Endothelial cell of umbilical vein (primary cell): ENCODE measurements around the gene CDH20. TPM values are rescaled to one million over a fixed set of nuclear protein-coding genes. Genes with fewer than 3 reads are reported as not detected.

Source experiments
- BruUV-seq: library from RNA; stranded (reverse); fragments of 400-500 nt; replicated peaks from 2 replicates; lab custom pipeline; 2021; lab: Mats Ljungman, UMichigan
- CTCF ChIA-PET: fragments of 300-600, 350-600 bp; sonication (Branson Sonifier 250); formaldehyde crosslinking; loops from one replicate; lab custom pipeline; 2021; ENCODE audit warnings: antibody characterized with exemption, inconsistent platforms; lab: Charles Lee
- POLR2A ChIA-PET: fragments of 300-600, 350-600 bp; sonication (Branson Sonifier 250); formaldehyde crosslinking; loops from one replicate; lab custom pipeline; 2021; ENCODE audit warnings: antibody characterized with exemption, inconsistent platforms; lab: Charles Lee
- DNase-seq: peaks from one replicate; pipeline ENCODE4 v3.0.0-alpha.2; 2011; ENCODE audit warnings: low read depth, low spot score
- FAIRE-seq: peaks from 2 replicates; lab custom pipeline; 2011; peaks lifted over from hg19 to GRCh38; lab: Jason Lieb, UNC
- H2AFZ ChIP-seq: 2 replicates; pipeline ENCODE4 v1.6.0; 2012; ENCODE audit warnings: low read depth, low read length, control low read depth, inconsistent platforms
- H3K27ac ChIP-seq: 2 replicates; pipeline ENCODE4 v1.5.1; 2011; ENCODE audit warnings: low read depth, mild to moderate bottlenecking, control low read depth, low read length, moderate library complexity; ENCODE audit not compliant: insufficient read depth
- H3K27me3 ChIP-seq, 2 experiments: 2 replicates each; pipeline versions ENCODE4 v1.6.0 to v1.6.1; 2011; ENCODE audit warnings: low read length in 2 of 2, mixed read lengths in 1 of 2; ENCODE audit not compliant: control insufficient read depth in 2 of 2, insufficient read depth in 2 of 2
- H3K36me3 ChIP-seq, 2 experiments: 2 replicates in 1 of 2; 3 replicates in 1 of 2; pipeline ENCODE4 v1.5.1; 2011; ENCODE audit warnings: low read length in 2 of 2, mild to moderate bottlenecking in 1 of 2, moderate library complexity in 1 of 2; ENCODE audit not compliant: control insufficient read depth in 2 of 2, insufficient read depth in 2 of 2; ENCODE audit errors: extremely low read depth in 1 of 2
- H3K4me1 ChIP-seq: 3 replicates; pipeline ENCODE4 v1.5.1; 2011; ENCODE audit warnings: mild to moderate bottlenecking, low read length; ENCODE audit not compliant: control insufficient read depth, insufficient read depth; ENCODE audit errors: extremely low read depth
- H3K4me2 ChIP-seq: 2 replicates; pipeline ENCODE4 v1.6.1; 2011; ENCODE audit warnings: low read length, control low read depth, mixed read lengths; ENCODE audit not compliant: insufficient read depth
- H3K4me3 ChIP-seq, 3 experiments: fragments of 200-600 bp in 1 of 3; sonication (generic), shearing (Covaris generic) in 1 of 3; replicated peaks in 1 of 3; 2 replicates each; pipeline ENCODE4 v1.5.1; 2011 to 2016; ENCODE audit warnings: control low read depth in 3 of 3, low read length in 3 of 3, mild to moderate bottlenecking in 2 of 3, inconsistent platforms in 1 of 3, low read depth in 1 of 3, moderate library complexity in 1 of 3; ENCODE audit not compliant: insufficient read depth in 1 of 3
- H3K79me2 ChIP-seq: 2 replicates; pipeline ENCODE4 v1.6.0; 2012; ENCODE audit warnings: low read length, inconsistent platforms; ENCODE audit not compliant: control insufficient read depth, insufficient read depth
- H3K9ac ChIP-seq: replicated peaks from 2 replicates; pipeline ENCODE3; 2011; ENCODE audit warnings: low read length, control low read depth; ENCODE audit not compliant: insufficient read depth; ENCODE audit errors: extremely low read depth
- H3K9me1 ChIP-seq: replicated peaks from 3 replicates; pipeline ENCODE4 v1.6.0; 2011; ENCODE audit warnings: mild to moderate bottlenecking, low read length; ENCODE audit not compliant: control insufficient read depth, insufficient read depth; ENCODE audit errors: extremely low read depth
- H3K9me3 ChIP-seq: replicated peaks from 2 replicates; pipeline ENCODE4 v1.5.1; 2012; ENCODE audit warnings: low read length, inconsistent platforms; ENCODE audit not compliant: control insufficient read depth, insufficient read depth
- H4K20me1 ChIP-seq: replicated peaks from 2 replicates; pipeline ENCODE3; 2011; ENCODE audit warnings: mild to moderate bottlenecking, low read length; ENCODE audit not compliant: control insufficient read depth, insufficient read depth; ENCODE audit errors: extremely low read depth
- CTCF ChIP-seq, 2 donors: IDR thresholded peaks; 1 replicate in 1 of 2; 2 replicates in 1 of 2; pipeline ENCODE4 v1.5.1; 2011; ENCODE audit warnings: low read length in 2 of 2, mild to moderate bottlenecking in 2 of 2, moderate library complexity in 2 of 2, control low read depth in 1 of 2, inconsistent platforms in 1 of 2, low read depth in 1 of 2; ENCODE audit not compliant: insufficient read depth in 1 of 2; ENCODE audit errors: extremely low read depth in 1 of 2
- EZH2 ChIP-seq: IDR thresholded peaks from 2 replicates; pipeline ENCODE4 v1.6.1; 2012; ENCODE audit warnings: borderline replicate concordance, low read depth, mild to moderate bottlenecking, moderate library complexity, low read length, inconsistent platforms; ENCODE audit not compliant: severe bottlenecking
- FOS ChIP-seq: IDR thresholded peaks from 2 replicates; pipeline ENCODE4 v1.6.1; 2011; ENCODE audit warnings: mild to moderate bottlenecking, low read length, moderate library complexity, borderline replicate concordance; ENCODE audit not compliant: insufficient read depth
- GATA2 ChIP-seq: IDR thresholded peaks from 2 replicates; pipeline ENCODE4 v1.7.0; 2011; ENCODE audit warnings: low read depth, mild to moderate bottlenecking, moderate library complexity, mixed read lengths, low read length; ENCODE audit not compliant: insufficient read length, insufficient read depth
- JUN ChIP-seq: IDR thresholded peaks from 2 replicates; pipeline ENCODE4 v1.6.1; 2011; ENCODE audit warnings: borderline replicate concordance, low read depth; ENCODE audit not compliant: insufficient read length, insufficient read depth
- MAX ChIP-seq: IDR thresholded peaks from 2 replicates; pipeline ENCODE4 v1.6.1; 2011; ENCODE audit not compliant: insufficient read depth, insufficient read length
- MYC ChIP-seq: IDR thresholded peaks from one replicate; pipeline ENCODE4 v1.6.1; 2011; ENCODE audit warnings: mild to moderate bottlenecking, low read depth, low read length
- POLR2A ChIP-seq: IDR thresholded peaks from 2 replicates; pipeline ENCODE4 v1.6.1; 2012; ENCODE audit warnings: low read depth, mild to moderate bottlenecking, control low read depth, low read length
- POLR2AphosphoS5 ChIP-seq: IDR thresholded peaks from 2 replicates; pipeline ENCODE4 v1.6.1; 2012; ENCODE audit warnings: low read depth, mild to moderate bottlenecking, control low read depth, low read length, moderate library complexity; ENCODE audit not compliant: insufficient read depth
- dilution Hi-C: fragments of 300-500 bp; cut with MboI; formaldehyde crosslinking; loops from one replicate; pipeline ENCODE4 v1.15.0; 2019; ENCODE audit warnings: low sequenced_read_pairs; ENCODE audit not compliant: extremely low pct_ligation_motif_present
- intact Hi-C: fragments of 100-400 bp; cut with micrococcal nuclease; formaldehyde crosslinking; loops from one replicate; pipeline ENCODE4 v1.10.0; 2022
- polyA plus RNA-seq, 4 experiments: library from polyadenylated mRNA; depleted of rRNA in 3 of 4; stranded (reverse) in 3 of 4; unstranded in 1 of 4; fragments of >200 nt; gene quantifications; 2 replicates each; pipeline versions ENCODE4 v1.2.1 to v1.2.3, GENCODE V29; 2011 to 2012; ENCODE audit warnings: missing spikeins in 1 of 4
- total RNA-seq: library from RNA; stranded (reverse); gene quantifications from 2 replicates; pipeline ENCODE4 v1.2.3, GENCODE V29; 2021

CDH20 gene
- total and polyA plus RNA-seq, 2 donors (not counting 3 experiments of a cell fraction or from before 2014, with no cell fraction given): not detected

- Histone ChIP-seq H3K4me1 (peaks cover 5% of the 10 kb centered on the region), H3K9me1 (no peaks in the 10 kb centered on the region), H3K36me3 (no peaks in the 10 kb centered on the region), H3K27ac (no peak overlapping the region), H3K9me3 (no peaks in the 10 kb centered on the region), H4K20me1 (no peaks in the 10 kb centered on the region), H3K79me2 (no peaks in the 10 kb centered on the region), H3K27me3 (no peaks in the 10 kb centered on the region), H3K4me3 (no peak overlapping the region), H3K9ac (no peak overlapping the region), H3K4me2 (no peak overlapping the region), H2AFZ (no peak overlapping the region)
- no TSS peak for BruUV-seq
- FAIRE-seq: no peak
- intact Hi-C loops: no loop called here
- ChIA-PET CTCF (interaction anchor here (1.4 kb wide), 1 partner anchor 588 kb away, joined by 4 read pairs; no protein-coding TSS in a partner anchor), POLR2A (no interaction called here)
- dilution Hi-C loops: no loop called here
- TF ChIP-seq JUN: no peak
- TF ChIP-seq EZH2: no peak
- no peak for TF ChIP-seq CTCF (IDR thresholded peaks at IDR 0.05; ENCODE audit: extremely low read depth in 1 of 2, insufficient read depth in 1 of 2, low read depth in 1 of 2, low read length in 2 of 2)
- no peak for TF ChIP-seq MAX
- TF ChIP-seq POLR2AphosphoS5: no peak
- TF ChIP-seq MYC: no peak
- no peak for TF ChIP-seq FOS
- no peak for TF ChIP-seq POLR2A
- TF ChIP-seq GATA2: no peak
- no peak for DNase-seq
Observed at GRCh38 chr18:61543518-61543917, 210.3 kb downstream of the CDH20 start.
